ENCODE measurements around the gene RSBN1L. TPM values are rescaled to one million over a fixed set of nuclear protein-coding genes. Genes with fewer than 3 reads are reported as not detected.
A peak's percentile ranks its signal among the peaks of the same experiment; 100 is the strongest.
"Not testable (repeated sequence)": the region's sequence is repeated elsewhere in the genome, so short reads cannot be mapped to it uniquely, and the experiment has no call there.

The RSBN1L gene
- total RNA-seq, 1 donor from 2014 or later = 23.7 TPM

- peak; percentile 67 for DNase-seq (ENCODE audit: low spot score)
- ATAC-seq = peak; percentile 90
- intact Hi-C loops (cut with DNase I) = no loop called here
Observed at GRCh38 chr7:77684030-77684429, 12.2 kb upstream of the RSBN1L start.

DNA sequence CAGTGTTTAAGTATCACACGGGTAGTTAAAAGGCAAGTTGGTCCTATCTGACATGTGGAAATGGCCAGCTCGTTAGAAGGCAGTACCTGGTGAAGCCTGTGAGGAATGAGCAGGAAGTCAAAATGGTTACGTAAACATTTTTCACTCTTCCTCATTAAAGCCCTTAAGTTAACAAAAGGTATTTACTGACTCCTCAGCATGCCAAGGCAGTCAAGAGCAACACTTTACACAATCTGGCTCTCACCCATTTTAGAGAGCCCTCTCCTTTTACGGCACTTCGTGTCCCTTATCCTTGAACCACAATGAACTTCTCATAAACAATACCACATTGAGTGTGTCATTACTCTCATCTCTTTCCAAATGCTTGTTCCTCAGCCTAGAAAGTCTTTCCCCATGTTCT, 11.0 kb upstream of the RSBN1L start:
- DNase-seq (ENCODE audit: low spot score) (no peak), ATAC-seq (peak; percentile 78)
- intact Hi-C loops (cut with DNase I) = no loop called here

GRCh38 chr7:77687100-77687746, 9.0 kb upstream of the RSBN1L start:
- ATAC-seq (no peak), DNase-seq (ENCODE audit: low spot score) (no peak)
- intact Hi-C loops (cut with DNase I) = no loop called here

DNA sequence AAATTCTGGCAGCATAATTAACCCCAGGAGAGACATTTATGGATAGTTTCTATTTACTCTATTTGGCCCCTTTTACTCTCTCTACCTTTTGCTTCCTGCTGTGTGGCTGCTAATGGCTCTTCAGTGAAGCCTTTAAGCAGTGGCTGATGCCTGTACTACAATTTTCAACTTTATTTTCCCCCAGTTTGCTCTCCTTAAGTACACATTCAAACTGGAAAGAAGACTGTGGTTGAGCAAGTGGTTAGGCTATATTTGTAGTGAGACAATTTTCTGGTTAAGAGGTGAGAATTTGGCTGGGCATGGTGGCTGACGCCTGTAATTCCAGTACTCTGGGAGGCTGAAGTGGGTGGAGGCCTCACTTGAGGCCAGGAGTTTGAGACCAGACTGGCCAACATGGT, 8.5 kb upstream of the RSBN1L start:
- DNase-seq (ENCODE audit: low spot score) = no peak
- intact Hi-C loops (cut with DNase I) = no loop called here
- ATAC-seq = no peak

DNA sequence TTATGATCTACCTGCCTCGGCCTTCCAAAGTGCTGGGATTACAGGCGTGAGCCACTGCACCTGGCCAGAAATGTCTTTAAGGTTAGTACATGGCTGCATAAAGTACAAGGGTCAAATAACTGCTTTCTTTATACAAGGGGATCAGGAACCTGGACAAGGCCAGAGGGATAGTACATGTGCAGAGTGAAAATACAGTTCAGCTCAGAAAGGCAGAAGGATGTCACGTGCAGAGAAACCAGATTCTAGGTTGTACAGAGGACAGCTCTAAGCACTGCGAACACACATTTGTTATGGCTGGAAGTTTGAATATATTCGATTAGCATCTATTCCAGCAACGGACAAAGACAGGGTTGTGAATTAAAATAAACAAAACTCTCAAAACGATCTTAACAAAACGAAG, 6.0 kb upstream of the RSBN1L start:
- DNase-seq (ENCODE audit: low spot score) = no peak
- intact Hi-C loops (cut with DNase I) = no loop called here
- no peak for ATAC-seq

DNA sequence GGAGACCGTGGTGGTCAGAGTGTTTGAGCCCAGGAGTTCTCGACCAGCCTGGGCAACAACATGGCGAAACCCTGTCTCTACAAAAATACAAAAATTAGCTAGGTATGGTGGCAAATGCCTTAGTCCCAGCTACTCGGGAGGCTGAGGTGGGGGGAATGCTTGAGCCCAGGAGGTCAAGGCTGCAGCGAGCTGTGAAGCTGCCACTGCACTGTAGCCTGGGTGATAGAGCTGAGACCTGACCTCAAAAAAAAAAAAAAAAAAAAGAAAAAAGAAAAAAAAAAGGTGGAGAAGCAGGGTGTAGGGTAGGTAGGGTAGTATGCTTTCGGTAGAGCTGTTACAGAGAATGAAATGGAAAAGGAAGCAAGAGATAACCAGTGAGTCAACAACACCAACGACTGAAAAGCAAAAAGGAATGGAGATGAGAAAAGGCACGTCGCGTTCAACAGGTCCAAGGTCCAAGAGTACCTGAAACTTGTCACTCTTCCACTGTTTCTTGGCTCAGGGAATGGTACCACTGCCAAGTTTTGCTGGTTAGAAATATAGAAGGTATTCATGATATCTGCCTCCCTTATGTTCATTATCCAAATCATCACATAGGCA, 4.3 kb upstream of the RSBN1L start:
- intact Hi-C loops (cut with DNase I) = no loop called here
- ATAC-seq = no peak
- no peak for DNase-seq (ENCODE audit: low spot score)

GRCh38 chr7:77693830-77694583, 2.3 kb upstream of the RSBN1L start:
- DNase-seq (ENCODE audit: low spot score) = no peak
- intact Hi-C loops (cut with DNase I) = no loop called here
- ATAC-seq = no peak

- intact Hi-C loops (cut with DNase I) = no loop called here
- ATAC-seq (peak; percentile 51), DNase-seq (ENCODE audit: low spot score) (peak; percentile 70)
Observed at GRCh38 chr7:77696643-77697534, 630 bp downstream of the RSBN1L start.

DNA sequence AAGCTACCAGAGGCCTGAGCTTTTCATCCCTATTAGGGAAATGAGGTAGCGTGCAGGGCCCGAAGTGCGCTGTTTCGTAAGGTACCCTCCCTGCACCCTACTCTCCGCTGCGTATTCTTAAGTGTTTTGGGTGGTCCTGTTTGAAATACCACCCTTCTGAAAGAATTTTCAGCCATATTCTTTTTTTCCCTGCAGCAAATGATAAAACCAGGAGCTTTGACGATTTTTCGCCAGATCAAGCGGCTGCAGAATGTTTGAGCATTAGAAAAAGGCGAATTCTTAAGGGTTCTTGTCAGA, 1.2 kb downstream of the RSBN1L start:
- intact Hi-C loops (cut with DNase I) = no loop called here
- peak; percentile 59 for ATAC-seq
- DNase-seq (ENCODE audit: low spot score) = no peak

DNA sequence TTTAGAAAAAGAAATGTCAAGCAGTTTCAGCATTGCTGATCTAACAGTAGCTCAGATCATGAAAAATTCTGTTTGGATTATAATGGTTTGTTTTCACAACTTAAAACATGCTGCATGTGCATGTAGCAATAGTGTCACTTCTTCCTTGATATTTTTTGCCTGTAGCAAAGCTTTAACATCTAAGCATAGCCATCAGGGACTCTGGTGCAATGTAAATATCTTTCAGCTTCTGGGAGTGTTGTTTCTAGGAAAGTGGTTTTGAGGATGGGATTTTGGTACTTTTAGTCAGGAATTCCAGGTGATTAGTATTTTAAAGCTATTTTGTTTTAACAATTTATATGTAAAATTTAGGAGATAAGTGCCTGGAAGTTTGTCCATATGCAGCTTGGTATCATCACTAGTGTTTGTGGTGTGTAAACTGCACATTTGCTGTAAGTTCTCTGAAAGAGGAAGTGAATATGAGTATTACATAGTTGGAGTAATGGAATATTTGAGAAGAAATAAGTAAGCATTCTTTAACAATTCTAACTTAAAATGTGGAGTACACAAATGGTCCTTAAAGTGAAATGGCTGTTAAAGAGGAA, 1.9 kb downstream of the RSBN1L start:
- ATAC-seq = no peak
- intact Hi-C loops (cut with DNase I) = no loop called here

DNA sequence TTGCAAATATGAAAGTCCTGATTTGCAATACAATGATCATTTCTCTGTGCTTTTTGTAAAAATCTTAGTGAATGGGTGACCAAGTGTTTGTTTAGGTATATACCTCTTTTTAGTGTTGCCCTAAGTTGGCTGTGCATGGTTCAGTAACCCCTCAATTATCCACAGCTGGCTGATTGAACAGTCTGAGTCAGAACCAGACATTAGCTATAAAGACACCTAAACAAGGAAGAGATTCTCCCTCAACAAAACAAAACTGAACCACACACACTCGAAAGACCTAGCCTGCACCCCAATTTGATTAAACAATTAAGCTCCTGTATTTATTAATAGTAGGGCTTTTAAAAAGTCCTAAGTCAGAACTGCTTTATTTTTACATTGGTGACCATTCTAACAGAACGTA, 2.8 kb downstream of the RSBN1L start:
- intact Hi-C loops (cut with DNase I) = no loop called here
- DNase-seq (ENCODE audit: low spot score) (no peak), ATAC-seq (no peak)

More for the DNA sequence above, 1.9 kb downstream of the RSBN1L start:
- DNase-seq (ENCODE audit: low spot score) = no peak

GRCh38 chr7:77702513-77702912, 6.3 kb downstream of the RSBN1L start:
- intact Hi-C loops (cut with DNase I) = no loop called here
- ATAC-seq (no peak), DNase-seq (ENCODE audit: low spot score) (no peak)

DNA sequence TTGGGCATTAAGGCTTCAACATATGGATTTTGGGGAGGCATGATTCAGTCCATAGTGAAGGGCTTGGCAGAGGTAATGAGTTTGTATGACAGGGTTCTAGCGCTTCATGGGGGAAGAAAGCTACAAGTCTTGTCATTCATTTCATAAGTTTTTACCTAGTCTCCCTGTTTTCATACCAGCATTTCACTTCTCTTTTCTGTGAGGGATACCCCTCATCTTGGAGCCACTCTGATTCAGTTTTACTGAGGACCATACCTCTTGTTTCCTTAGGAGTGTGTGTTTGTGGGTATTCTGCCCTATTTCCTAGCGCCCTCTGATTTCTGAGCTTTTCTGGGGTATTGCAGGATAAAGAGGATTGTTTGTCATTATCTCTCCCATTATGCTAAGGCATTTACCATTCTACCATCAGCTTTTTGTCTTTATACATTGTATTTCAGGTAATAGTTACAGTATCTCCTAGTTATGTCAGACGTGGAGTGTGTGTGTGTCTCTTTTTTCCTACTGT, 6.8 kb downstream of the RSBN1L start:
- DNase-seq (ENCODE audit: low spot score) (no peak), ATAC-seq (no peak)
- intact Hi-C loops (cut with DNase I) = no loop called here

DNA sequence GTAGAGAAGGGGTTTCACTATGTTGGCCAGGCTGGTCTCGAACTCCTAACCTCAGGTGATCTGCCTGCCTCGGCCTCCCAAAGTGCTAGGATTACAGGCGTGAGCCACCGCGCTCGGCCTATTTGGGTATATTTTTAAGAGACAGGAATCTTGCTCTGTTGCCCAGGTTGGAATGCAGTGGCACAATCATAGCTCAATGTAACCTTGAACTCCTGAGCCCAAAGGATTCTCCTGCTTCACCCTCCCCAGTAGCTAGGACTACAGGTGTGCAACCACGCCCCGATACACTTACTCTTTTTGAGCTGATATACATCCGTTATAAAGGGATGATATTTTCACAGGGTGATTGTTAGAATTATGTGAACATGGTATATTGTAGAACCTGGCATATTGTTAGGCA, 7.4 kb downstream of the RSBN1L start:
- intact Hi-C loops (cut with DNase I); DNase-seq (ENCODE audit: low spot score); ATAC-seq: not testable (repeated sequence)

DNA sequence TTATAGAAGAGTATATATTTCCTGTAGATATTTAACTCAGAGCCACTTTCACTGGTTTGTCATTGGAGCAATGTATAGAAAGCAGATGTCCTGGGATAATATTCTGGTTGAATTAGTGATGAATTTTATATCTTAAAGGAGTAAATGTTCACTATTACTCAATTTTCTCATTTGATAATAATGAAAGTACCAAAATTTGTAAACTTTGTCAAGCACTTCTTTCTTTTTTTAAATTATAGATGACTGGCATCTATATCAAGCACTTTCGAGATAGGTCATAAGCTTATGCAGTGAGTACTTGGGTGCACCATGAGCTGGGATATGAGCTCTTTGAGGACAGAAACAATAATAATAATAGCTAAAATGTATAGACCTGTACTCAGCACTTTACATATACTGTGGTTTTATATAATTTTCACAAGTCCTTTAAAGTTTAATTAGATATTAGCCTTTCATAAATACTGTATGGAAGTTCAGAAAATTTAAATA, 11.3 kb downstream of the RSBN1L start:
- ATAC-seq (no peak), DNase-seq (ENCODE audit: low spot score) (no peak)
- intact Hi-C loops (cut with DNase I) = no loop called here

GRCh38 chr7:77710067-77710466, 13.8 kb downstream of the RSBN1L start:
- intact Hi-C loops (cut with DNase I) = no loop called here
- ATAC-seq (no peak), DNase-seq (ENCODE audit: low spot score) (no peak)

GRCh38 chr7:77710861-77711260, 14.6 kb downstream of the RSBN1L start:
- no peak for ATAC-seq
- intact Hi-C loops (cut with DNase I) = no loop called here
- no peak for DNase-seq (ENCODE audit: low spot score)

DNA sequence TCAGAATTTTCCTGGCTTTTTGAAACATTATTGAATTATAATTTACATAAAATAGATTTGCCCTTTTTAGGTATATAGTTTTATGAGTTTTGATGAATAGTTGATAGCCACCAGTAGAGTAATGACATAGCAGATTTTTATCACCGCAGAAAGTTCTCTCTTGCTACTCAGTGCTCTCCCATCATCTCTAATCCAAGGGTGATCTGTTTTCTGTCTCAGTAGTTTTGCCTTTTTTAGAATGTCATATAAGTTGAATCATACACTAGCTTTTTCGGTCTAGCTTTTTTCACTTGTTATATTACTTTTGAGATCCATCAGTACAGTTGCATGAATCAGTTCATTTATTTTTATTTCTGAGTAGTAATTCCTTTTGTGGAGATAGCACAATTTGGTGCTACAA, 17.9 kb downstream of the RSBN1L start:
- ATAC-seq (no peak), DNase-seq (ENCODE audit: low spot score) (no peak)
- intact Hi-C loops (cut with DNase I) = no loop called here

DNA sequence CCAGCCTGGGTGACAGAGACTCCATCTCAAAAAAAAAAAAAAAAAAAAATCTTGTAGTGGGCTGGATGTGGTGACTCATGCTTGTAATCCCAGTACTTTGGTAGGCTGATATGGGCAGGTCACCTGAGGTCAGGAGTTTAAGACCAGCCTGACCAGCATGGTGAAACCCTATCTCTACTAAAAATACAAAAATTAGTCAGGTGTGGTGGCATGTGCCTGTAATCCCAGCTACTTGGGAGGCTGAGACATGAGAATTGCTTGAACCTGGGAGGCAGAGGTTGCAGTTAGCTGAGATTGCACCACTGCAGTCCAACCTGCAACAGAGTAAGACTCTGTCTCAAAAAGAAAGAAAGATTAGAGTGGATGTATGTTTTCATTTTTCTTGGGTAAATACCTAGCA, 18.7 kb downstream of the RSBN1L start:
- DNase-seq (ENCODE audit: low spot score); intact Hi-C loops (cut with DNase I); ATAC-seq: not testable (repeated sequence)
